GM21526 (cell line): ENCODE data around the gene ABI3.

Experiments
- ATAC-seq: cut with Tn5 transposase; IDR thresholded peaks from one replicate; pipeline ENCODE4 v1.9.1; 2021; ENCODE audit warnings: moderate library complexity; ENCODE audit not compliant: unreplicated experiment, low FRiP score

ABI3 gene

DNA sequence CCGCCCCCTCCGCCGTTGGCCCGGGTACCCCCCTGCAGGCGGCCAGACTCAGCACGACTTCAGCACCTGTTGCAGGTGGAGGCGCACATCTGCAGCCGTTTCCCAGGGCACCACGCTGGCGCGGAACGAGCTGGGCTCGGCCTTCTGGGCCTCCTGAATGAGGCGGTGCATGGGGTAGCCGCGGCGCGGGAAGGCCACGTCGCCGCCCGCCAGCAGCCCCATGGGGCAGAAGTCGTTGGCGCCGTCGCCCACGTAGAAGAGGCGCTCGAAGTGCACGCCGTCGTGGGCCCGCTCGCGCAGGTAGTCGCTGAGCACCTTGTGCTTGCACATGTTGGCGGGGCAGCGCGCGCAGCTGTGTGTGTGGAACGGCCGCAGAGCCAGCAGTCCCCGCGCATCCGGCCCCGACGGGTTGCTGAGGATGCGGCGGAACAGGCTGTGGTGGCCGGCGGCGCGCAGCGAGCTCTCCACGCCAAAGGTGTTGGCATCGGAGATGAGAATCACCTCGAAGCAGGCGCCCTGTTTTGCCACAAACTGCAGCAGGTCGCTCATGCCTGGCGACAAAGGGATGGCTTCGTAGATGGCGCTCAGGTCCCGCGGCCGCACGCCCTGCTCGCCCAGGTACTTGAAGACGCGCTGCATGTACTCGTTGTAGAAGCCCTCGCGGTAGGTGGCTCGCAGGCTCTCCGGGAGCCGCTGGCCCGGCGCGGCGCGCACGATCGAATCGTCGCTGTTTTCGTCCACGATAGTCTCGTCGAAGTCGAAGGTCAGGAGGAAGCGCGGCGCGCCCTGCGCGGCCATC lies 13.9 kb downstream of the ABI3 start:
- no peak for ATAC-seq

DNA sequence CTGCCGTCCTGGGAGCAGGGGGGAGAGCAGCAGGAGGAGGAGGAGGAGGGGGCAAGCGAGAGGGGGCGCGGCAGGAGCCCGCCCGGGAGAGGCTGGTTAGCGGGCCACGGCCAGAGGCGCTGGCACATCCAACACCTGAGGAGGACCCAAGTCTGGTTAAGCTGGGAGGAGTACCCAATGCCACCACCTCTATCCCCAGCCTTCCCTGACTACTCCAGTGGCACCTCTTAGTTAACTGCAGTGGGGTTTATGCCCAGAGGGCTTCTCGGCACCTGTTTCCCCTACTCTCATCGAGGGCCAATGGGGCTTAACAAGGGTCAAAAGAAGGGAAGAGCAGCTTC lies 14.5 kb downstream of the ABI3 start:
- no peak for ATAC-seq

DNA sequence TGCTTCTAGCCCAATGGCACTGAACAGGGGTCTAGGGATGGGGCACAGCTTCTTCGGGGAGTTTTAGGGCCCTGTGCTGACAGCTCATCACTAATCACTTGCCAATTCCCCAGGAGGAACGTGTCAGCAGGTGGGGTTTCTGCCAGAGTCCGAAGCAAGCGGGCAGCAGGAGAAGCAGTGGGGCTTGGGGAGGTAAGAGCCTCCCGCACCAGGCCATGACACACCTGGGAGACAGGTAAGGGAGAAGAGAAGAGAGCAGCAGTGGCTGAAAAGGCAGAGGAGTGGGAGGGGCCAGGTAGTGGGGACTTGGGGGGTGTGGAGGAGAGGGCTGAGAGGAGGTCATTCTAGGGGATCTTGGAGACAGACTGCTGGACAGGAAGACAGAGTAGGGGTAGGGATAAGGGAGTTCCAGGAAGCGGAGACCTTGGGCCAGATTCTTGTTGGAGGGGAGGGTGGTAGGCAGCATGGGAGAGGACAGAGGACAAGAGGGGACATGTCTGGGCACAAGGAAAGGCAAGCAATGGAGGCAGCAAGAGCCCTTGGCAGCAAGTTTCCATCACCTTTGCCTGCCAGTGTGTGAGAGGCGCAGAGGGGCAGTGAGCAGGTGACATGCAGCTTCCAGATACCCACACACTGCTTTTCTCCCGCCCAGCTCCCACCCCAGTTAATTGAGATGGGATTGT lies 15.2 kb downstream of the ABI3 start:
- no peak for ATAC-seq

DNA sequence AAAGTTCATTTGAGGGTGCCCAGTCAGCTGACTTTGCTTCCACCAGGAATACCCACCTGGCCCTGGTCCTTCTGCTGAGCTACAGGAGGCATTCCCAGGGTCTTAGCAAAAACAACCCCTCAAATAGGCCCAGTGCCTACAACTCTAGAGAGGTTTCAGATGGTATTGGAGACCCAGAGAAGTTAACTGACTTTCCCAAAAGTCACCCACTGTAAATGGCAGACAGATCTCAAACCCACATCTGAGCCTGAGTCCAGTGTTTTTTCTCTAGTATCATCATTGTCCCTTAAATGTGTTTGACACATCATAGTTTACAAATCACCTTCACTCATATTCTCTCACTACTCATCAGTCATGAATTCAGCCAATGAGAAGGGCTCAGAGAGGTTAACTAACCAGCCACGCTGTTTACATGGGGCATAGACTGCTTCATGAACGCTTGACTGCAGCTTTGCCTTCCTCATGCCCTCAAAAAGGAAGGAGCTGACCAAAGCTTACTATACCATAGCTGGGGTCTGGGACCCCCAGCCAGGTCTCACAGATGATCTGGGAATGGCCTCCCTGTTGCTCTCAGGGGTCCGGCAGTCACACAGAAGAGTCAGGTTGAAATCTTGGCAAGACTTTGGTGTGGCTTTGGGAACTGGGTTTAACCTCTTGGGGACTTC lies 16.4 kb downstream of the ABI3 start:
- ATAC-seq: no peak

DNA sequence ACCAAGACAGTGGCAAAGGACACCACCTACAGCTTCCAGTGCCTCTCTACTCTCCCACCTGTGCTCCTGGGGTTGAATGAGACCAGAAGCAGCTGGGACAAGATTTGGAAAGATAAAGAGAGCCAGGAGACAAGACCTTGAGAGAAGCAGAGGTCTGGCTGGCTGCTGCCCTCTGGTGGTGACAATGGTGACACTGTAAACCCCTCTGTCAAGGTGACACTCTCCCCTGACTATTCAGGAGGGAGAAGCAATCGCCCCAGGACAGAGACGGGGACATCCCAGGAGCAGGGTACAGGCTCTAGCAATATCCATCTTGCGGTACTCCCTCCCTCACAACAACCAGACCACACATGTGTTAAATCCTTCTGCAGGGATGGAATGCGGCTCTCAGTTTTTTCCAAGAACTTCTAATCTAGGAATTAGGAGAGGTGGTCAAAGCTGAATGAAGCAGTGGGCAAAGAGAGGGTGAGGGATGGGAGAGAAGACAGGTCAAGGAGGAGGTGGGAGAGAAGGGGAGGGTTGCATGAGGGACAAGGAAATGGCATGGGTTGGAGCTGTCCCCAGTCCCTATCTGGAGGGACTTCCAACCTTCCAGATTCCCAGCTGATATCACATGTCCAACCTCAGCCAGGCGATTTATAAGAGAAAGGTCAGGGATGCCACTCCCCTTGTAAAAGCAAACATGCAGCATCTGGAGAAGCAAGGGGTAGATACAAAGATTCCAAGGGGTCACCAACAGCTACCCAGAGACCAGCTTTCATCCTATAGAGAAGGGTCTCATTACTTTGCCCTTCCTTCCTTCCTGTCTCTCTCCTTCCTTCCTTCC lies 17.1 kb downstream of the ABI3 start:
- ATAC-seq: no peak

DNA sequence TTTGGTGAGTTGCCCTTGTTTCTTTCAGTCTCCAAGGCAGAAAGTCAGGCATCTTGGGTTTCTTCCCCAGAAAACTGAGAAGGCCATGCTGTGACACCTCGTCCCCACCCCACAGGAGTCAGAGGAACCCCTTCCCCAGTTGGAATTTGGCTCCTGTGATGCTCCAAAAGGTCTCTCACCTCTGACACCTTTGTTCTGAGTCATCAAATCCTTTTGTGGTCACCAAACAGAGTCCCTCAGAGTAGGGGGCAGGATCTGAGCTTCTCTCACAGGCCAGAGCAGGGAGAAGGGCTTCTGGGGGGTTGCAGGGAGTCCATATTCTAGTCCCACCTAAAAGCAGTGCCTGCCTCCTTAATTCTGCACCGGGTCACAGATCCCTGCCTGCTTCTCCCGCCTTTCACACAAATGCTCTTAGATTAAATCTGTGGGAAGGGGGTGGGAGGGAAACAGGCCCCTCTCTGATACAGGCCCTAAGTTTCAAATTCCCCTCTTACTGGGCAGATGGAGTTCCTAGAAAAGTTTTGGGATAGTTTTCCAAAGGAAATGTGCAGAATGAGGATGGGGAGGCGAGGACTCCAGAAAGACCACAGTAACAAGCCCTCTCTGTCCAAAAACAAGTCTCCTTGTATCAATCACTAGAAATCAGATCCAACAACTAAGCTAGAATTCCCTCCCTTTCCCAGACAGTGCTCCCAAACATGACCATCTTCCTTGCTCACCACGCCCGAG lies 18.7 kb downstream of the ABI3 start:
- no peak for ATAC-seq

DNA sequence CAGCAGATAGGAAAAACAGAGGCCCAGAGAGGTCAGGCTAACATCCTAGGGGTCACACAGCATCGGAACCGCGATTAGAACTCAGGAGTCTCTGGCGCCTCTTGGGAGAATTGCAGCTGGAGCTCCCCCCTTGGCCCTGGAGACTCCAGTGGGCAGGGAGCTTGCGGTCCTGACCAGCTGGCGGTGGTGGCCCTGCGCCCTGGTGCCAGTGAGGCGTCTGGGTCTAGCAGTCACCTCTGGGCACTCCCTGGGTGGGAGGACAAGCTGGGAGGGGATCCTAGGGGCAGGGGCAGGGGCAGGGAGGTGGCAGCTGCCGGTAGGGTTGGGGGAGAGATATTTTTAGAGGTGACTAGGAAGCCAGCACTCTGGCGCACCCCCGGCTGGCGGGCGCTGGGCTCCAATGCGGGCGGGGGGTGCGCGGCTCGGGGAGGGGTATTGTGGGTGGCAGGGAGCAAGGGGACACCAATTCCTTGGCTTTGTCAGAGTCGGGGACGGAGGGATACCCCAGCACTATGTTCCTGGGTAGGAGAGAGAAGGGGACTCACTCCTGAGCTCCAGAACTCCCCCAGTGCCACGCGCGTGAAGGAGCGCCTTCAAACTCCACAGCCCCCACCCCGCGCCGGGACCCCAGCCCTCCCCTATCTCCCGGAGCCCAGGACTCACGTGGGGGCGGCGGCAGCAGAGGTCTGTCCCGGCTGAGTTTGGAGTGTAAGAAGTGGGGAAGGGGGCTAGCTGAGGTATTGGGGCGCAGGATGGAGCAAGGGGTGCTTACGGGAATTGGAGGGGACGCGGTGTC lies 19.5 kb downstream of the ABI3 start:
- no peak for ATAC-seq

DNA sequence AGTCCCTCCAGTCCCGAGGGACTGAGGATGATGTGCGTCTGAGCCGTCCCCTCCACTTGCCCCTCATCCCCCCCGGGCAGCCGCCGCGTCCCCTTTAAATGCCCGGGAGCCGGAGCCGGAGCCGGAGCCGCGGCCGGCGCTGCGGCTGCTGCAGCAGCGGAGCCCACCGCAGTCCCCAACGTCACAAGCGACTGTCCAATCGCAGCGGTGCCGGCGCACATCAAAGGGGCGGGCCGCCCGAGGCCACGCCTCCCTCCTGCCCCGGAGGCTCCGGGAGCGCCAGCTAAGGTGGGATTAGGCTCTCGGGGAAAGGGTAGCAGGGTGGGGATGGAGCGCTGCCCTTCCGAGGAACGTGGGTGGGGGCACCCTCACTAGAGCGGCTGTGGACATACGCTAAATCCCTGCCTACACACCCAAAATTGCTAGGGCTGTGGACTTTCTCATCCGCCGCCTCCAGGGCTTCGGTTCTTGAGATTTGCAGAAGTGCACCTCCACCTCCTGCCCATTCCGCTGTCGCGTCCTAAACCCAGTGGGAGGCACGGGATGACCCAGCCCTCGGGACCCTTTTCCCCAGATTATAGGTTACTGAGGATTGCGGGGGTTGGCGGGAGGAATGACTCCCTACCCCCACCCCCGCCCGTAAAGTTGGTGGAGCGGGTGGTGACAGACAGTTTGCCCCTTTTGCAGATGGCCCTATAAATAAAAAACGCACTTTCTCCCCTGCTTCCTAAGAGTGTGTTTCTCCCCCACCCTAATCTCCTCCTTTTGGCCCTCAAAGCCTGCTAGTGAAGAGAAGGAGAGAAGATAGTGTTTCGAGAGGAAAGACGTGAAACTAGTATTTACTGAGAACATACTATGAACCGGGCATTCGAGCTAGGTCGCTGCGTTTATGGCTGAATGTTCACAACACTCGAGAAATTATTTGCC lies 20.4 kb downstream of the ABI3 start, which contains the start of gene PHOSPHO1:
Gene PHOSPHO1, minus strand, starts transcription at position 152 of the 927 bp plus-strand sequence. CDS start 4,096 bp downstream, outside the sequence.
- ATAC-seq: peak; percentile 85

DNA sequence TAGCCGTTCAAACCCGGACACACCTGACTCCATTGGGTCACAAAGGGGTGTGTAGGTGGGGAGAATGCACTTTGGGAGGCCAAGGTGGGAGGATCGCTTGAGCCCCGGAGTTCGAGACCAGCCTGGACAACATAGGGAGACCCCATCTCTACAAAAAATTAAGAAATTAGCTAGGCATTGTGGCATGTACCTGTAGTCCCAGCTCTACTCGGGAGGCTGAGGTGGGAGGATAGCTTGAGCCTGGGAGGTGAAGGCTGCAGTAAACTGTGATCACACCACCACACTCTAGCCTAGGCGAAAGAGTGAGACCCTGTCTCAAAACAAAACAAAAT lies 21.0 kb downstream of the ABI3 start:
- no peak for ATAC-seq

DNA sequence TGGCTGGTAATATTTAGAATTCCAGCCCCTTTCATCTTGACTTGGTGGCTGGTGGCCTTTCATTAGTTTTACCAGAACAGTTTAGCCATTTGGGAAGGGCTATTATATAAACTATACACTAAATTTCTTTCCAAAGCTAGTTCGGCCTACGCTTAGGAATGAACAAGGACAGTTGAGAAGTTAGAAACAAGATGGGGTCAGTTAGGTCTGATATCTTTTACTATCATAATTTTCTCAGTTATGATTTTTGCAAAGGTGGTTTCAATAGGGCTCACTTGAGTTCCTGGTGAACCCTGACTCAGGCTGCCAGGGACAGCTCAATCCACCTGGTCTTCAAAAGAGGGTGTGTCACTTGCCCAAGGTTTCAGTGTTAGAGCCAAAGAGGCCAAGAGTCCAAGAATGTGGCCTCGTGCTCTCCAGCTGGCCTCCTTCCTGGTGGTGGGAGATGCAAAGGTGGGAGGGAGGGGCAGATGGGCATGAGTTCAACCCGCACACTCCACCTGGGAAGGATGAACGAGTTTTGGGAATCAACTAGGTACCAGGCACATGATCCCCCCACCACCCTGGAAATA lies 24.1 kb downstream of the ABI3 start:
- ATAC-seq: no peak

DNA sequence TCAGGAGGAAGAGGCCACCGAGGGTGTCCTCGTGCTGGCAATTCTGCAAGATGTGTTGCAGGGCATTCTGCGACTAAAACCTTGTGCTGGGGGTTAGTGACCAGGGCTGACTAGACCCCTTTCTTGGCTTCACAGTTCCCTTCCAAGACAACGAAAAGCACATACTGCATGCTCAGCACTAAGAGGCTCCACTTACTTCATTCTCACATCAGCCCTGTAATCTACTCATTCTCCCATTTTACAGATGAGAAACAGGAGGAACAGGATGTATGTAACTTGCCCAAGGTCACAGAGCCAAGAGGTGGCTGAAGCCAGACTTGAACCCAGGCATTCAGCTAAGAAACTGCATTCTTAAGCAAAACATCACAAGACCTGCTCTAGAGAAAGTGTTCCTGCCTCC lies 25.4 kb downstream of the ABI3 start:
- no peak for ATAC-seq

DNA sequence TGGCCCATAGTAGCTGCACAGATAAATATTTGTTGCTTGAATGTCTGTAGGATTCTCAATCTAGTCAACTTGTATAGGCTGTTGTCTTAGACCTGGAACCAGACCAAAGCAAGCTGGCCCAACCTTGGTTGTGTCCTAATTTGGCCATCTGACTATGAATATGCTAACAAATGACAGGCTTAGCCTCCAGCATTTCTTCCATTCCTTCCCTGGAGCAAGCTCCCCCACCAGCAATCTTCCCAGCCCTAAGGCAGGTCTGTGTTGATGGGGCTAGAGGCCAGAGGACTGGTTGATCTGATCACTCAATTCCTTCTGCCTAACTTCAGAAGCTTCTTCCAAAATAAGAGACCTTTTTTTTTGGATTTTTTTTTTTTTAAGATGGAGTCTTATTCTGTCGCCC lies 29.5 kb downstream of the ABI3 start:
- ATAC-seq: no peak

DNA sequence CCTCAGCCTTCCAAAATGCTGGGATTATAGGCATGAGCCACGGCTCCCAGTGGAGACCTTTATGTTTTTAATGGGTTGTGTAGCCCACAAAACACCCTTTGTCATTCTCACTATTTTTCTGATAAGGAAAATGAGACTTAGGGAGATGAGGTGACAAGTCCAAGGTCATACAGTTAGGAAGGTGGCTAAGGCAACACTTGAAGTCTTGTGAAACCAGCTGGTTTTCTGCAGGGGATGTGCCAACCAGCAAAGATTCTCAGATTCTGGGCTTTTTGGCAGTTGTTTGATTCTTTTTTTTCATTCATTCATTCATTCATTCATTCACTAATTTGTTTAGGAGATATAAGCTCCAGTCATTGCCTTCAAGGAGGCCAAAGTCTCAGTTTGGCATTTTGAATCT lies 30.1 kb downstream of the ABI3 start:
- ATAC-seq: no peak

DNA sequence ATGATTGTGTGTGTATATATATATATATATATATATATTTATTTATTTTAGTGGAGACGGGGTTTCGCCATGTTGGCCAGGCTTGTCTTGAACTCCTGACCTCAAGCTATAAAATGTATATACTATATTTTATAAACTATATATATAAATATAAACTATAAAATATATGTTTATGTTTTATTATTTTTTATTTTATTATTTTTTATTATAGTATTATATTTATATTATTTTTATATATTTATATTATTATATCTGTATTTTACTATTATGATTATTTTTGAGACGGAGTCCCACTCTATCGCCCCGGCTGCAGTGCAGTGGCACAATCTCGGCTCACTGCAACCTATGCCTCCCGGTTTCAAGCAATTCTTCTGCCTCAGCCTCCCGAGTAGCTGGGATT lies 30.5 kb downstream of the ABI3 start:
- ATAC-seq: no peak

DNA sequence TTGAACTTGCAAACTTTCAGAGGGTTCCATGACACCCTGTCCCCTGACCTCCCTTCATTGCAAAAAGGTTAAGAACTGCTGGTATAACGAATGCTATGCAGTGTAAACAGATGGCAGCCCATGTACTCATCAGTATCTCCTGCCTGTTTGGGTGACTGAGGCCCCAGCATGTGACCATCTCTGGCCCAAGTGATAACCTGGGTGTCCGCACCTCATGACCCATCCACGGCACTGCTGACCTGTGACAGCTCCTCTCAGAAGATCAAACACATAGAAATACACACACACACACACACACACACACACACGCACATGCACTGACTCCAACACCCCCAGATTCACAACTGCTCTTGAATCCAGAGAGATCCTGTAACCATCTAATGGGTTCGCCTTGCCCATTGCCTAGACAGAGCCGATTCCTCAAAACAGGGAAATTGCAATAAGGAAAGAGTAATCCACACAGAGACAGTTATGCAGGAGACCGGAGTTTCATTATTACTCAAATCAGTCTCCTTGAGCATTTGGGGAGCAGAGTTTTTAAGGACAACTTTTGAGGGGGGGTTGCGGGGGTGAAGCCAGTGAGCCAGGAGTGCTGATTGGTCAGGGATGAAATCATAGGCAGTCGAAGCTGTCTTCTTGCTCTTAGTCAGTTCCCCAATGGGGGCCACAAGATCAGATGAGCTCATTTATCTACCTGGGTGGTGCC lies 31.3 kb downstream of the ABI3 start:
- ATAC-seq: no peak

DNA sequence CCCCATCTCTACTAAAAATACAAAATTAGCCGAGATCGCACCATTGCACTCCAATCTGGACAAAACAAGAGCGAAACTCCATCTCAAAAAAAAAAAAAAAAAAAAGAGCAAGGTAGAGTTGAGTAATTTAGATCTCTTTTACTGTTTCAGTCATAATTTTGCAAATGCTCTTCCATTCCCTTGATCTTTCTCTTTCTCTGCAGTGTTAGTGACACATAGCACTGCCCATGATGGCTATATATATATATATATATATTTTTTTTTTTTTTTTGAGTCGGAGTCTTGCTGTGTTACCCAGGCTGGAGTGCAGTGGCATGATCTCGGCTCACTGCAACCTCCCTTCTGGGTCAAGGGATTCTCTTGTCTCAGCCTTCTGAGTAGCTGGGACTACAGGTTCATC lies 32.3 kb downstream of the ABI3 start:
- ATAC-seq: no peak

DNA sequence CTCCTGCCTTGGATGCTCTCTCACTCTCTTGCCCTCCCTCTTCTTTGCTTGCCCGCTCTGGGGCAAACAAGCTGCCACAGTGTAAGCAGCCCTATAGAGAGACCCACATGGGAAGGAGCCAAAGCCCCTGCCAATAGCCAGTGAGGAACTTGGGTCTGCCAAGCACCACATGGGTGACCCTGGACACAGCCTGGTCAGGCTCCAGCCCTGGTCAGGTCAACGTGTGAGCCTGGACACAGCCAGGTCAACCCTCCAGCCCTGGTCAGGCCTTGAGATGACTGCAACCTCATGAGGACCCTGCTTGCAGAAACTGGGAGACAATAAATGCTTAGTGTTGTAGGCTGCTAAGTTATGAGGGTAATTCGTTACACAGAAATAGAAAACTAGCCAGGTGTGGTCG lies 34.3 kb downstream of the ABI3 start:
- no peak for ATAC-seq

DNA sequence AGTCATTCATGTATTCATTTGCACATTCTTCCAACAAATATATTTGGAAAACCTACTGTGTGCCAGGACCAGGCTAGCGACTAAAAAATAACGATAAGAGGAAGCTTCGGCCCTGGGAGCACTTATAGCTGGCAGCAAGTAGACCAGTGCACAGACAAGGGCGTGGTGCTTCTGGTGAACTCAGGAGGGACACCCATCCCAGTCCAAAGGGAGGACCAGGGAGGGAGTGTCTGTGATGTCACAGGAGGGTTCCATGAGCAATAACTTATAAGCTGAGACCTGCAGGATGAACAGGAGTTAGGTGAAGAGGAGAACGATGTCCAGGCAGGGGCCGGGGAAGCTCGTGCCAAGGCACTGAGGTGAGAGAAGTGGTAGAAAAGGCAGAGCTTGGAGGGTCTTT lies 37.4 kb downstream of the ABI3 start:
- ATAC-seq: no peak
